ENCODE measurements around the gene RAPGEF3. TPM values are rescaled to one million over a fixed set of nuclear protein-coding genes. Genes with fewer than 3 reads are reported as not detected.

RAPGEF3 gene
- total RNA-seq, 4 donors from 2014 or later = 17.0 to 27.0 (median 22.3) TPM

DNA sequence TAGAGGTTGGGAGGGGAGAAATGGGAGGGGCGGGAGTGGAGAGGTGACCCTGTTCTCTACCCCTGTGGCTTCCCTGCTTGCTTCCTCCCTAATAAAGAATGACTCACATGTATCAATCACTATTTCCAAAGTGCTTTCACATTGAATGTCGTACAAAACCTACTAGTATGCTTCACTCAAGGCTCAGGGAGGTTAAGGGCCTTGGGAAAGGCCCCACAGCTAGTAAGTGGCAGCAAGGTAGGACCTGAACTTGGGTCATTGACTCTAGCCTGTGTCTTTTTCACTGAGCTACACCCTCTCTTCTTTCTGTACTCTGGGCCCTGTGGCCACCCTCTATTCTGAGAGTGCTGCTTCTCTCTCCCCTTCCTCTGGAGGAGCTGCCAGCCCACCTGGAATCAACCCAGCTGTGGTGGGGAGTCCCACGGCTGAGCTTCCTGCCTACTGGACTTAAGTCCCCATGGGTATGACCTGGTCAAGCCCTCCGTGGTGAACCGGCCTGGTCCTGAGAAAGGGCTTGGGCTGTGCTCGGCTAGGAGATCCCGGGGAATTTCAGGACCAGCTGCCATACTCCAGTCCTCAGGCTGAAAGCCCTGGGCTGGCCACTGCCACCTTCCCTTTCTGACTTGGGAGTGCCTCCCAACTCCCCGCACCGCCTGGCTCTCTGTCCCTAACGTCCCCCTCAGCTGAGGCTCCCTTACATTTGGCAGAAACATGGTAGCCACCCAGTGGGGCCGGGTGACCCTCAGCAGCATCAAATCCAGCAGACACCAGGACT lies 27.4 kb upstream of the RAPGEF3 start:
- in situ Hi-C loops (cut with MboI; ENCODE audit: low sequenced_read_pairs in 4 of 4) = loop anchor here in 2 of 4 donors (5.0 to 10.0 kb wide), 2 partner anchors 49 to 51 kb away; no protein-coding TSS in a partner anchor
- H3K36me3 ChIP-seq = peaks cover 0 to 93% of the 10 kb centered on the region in 2 donors
- ATAC-seq = no peak
- TF ChIP-seq POLR2A (IDR thresholded peaks at IDR 0.05) = no peak
- TF ChIP-seq, protein P1, sequence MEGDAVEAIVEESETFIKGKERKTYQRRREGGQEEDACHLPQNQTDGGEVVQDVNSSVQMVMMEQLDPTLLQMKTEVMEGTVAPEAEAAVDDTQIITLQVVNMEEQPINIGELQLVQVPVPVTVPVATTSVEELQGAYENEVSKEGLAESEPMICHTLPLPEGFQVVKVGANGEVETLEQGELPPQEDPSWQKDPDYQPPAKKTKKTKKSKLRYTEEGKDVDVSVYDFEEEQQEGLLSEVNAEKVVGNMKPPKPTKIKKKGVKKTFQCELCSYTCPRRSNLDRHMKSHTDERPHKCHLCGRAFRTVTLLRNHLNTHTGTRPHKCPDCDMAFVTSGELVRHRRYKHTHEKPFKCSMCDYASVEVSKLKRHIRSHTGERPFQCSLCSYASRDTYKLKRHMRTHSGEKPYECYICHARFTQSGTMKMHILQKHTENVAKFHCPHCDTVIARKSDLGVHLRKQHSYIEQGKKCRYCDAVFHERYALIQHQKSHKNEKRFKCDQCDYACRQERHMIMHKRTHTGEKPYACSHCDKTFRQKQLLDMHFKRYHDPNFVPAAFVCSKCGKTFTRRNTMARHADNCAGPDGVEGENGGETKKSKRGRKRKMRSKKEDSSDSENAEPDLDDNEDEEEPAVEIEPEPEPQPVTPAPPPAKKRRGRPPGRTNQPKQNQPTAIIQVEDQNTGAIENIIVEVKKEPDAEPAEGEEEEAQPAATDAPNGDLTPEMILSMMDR (IDR thresholded peaks at IDR 0.05 in 4 of 5, conservative IDR thresholded peaks at IDR 0.05 in 1 of 5) = no peak
- peak overlapping the region in 2 of 4 donors; percentile 26 to 41 for H3K27ac ChIP-seq
- intact Hi-C loops (cut with DNase I; ENCODE audit: low total_unique reads) = no loop called here
- no peak overlapping the region for H3K4me3 ChIP-seq
- peaks cover 0 to 3% of the 10 kb centered on the region in 2 donors for H3K4me1 ChIP-seq
- no peaks in the 10 kb centered on the region for H3K27me3 ChIP-seq
- no peak for DNase-seq
- no peaks in the 10 kb centered on the region for H3K9me3 ChIP-seq

DNA sequence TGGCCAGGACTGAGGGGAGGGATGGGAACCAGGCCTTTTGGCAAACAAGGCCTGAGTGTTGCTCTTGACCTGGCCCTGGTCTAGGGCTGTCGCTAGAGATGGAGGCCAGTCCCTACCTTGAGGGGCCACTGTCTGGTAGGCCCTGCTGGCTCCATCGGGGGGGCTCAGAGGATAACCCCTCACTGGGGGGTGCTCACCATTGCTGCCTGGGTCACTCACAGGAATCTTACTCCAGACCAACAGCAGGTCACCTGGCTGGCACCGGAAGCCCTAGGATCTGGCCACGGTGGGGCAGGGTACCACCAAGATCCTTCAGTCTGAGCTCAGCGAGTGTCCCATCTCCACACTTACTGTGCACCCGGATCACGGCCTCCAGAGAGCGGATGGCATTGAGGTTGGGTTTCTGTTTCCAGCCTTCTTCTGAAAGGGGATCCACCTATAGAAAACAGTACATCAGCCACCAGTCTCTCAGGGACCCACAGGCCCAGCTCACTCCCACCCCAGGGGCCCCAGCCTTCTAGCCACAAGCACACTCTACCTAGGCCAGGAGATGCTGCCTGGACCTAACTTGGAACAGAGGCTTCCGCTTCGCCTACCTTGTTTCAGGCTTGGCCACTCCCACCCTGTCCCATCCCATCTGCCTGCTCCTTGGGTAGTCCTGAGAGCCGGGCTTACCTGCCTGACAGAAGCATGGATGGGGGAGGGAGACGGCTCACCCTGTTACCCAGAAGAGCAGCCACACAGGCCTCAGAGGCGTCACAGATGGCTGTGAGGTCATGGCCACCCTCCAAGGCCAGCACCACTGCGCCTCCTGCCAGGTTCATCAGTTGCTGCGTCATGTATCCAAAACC lies 26.6 kb upstream of the RAPGEF3 start:
- Histone ChIP-seq H3K4me1 (peaks cover 0 to 3% of the 10 kb centered on the region in 2 donors), H3K27ac (peak overlapping the region in 1 of 4 donors; percentile 26), H3K4me3 (no peak overlapping the region), H3K9me3 (no peaks in the 10 kb centered on the region), H3K27me3 (no peaks in the 10 kb centered on the region), H3K36me3 (peaks cover 0 to 85% of the 10 kb centered on the region in 2 donors)
- TF ChIP-seq, protein P1 (IDR thresholded peaks at IDR 0.05 in 4 of 5, conservative IDR thresholded peaks at IDR 0.05 in 1 of 5) = no peak
- no peak for TF ChIP-seq POLR2A (IDR thresholded peaks at IDR 0.05)
- in situ Hi-C loops (cut with MboI; ENCODE audit: low sequenced_read_pairs in 4 of 4) = loop anchor here in 2 of 4 donors (5.0 to 10.0 kb wide), 2 partner anchors 50 to 52 kb away; no protein-coding TSS in a partner anchor
- intact Hi-C loops (cut with DNase I; ENCODE audit: low total_unique reads) = no loop called here
- DNase-seq (no peak), ATAC-seq (no peak)

DNA sequence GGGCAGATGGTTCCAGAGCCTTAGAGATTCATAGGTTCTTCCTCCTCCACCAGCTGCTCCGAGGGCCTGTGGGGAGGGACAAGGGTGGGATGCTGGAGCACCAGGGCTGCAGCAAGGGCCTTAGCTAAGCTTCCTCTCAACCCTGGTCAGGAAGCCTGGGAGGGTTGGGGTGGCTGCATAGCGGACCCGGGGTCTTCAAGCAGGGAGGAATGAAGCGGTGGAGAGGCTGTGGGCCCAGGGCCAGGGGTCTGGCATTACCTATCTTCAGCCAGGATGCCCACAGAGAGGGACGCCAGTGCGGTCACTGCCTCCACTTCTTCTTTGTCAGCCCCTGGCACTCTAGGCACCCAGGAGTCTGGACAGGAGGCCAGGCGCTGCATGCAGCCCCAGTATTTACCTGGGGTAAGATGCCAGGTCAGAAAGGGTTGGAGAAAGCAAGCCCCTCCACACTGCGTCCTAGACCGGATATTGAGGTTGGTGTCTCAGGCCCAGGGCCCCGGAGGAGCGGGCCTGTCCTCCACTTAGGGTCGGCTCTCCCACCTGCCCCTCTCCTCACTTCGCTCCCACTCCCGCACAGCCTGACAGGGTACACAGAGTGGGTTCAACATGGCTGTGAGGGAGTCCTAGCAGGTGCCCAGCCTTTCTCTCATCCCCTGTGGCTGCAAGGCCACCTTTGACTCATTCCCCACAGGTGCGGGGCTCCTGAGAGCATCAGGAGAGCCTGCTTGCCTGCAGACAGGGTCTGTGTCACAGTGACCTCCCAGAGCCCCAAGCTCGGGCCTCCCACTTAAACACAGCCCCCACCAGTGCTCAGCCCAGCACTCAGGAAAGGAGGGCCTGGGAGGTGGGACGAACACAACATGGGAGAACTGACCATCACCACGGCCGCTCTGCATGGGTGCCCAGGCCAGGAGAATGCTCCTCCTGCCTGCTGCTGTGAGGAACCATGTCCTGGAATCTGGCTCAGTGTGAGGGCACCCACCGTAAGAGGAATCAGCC lies 25.4 kb upstream of the RAPGEF3 start:
- TF ChIP-seq POLR2A (IDR thresholded peaks at IDR 0.05) = no peak
- TF ChIP-seq, protein P1 (IDR thresholded peaks at IDR 0.05 in 4 of 5, conservative IDR thresholded peaks at IDR 0.05 in 1 of 5) = no peak
- Histone ChIP-seq H3K36me3 (peaks cover 0 to 74% of the 10 kb centered on the region in 2 donors), H3K4me1 (peaks cover under 1 to 8% of the 10 kb centered on the region in 2 donors), H3K27me3 (no peaks in the 10 kb centered on the region), H3K9me3 (no peaks in the 10 kb centered on the region), H3K27ac (no peak overlapping the region), H3K4me3 (no peak overlapping the region)
- ATAC-seq (no peak), DNase-seq (no peak)
- in situ Hi-C loops (cut with MboI; ENCODE audit: low sequenced_read_pairs in 4 of 4) = loop anchor here in 1 of 4 donors (10.0 kb wide), 1 partner anchor 51 kb away; no protein-coding TSS in a partner anchor
- intact Hi-C loops (cut with DNase I; ENCODE audit: low total_unique reads) = no loop called here
